ENCODE results near the gene XRCC3.
"Not testable (repeated sequence)": the region's sequence is repeated elsewhere in the genome, so short reads cannot be mapped to it uniquely, and the experiment has no call there.

The XRCC3 gene

GRCh38 chr14:103657471-103657870 is 57.8 kb downstream of the XRCC3 start:
- no peak for DNase-seq

GRCh38 chr14:103656756-103657133 is 58.5 kb downstream of the XRCC3 start:
- DNase-seq, result no peak

- DNase-seq, result no peak
Observed at GRCh38 chr14:103656031-103656755, 59.1 kb downstream of the XRCC3 start.

GRCh38 chr14:103654619-103655018 is 60.6 kb downstream of the XRCC3 start:
- no peak for DNase-seq

- DNase-seq, result no peak
Observed at GRCh38 chr14:103653805-103654204, 61.4 kb downstream of the XRCC3 start.

- not testable (repeated sequence) for DNase-seq
Observed at GRCh38 chr14:103653336-103653735, 61.9 kb downstream of the XRCC3 start.

- no peak for DNase-seq
Observed at GRCh38 chr14:103652806-103653205, 62.4 kb downstream of the XRCC3 start.

- DNase-seq, result no peak
Observed at GRCh38 chr14:103651585-103651984, 63.7 kb downstream of the XRCC3 start.

GRCh38 chr14:103650213-103650612 is 65.0 kb downstream of the XRCC3 start:
- no peak for DNase-seq

GRCh38 chr14:103649001-103649400 is 66.2 kb downstream of the XRCC3 start:
- no peak for DNase-seq
